HG02798 (cell line): Measurements from ENCODE around the gene CFAP92.
"Not testable (repeated sequence)": the region's sequence is repeated elsewhere in the genome, so short reads cannot be mapped to it uniquely, and the experiment has no call there.

Experiments
- ATAC-seq: cut with Tn5 transposase; IDR thresholded peaks from one replicate; pipeline ENCODE4 v1.9.1; 2021; ENCODE audit warnings: mild to moderate bottlenecking; ENCODE audit not compliant: unreplicated experiment, poor library complexity

The CFAP92 gene

GRCh38 chr3:128907706-128908445, 86.0 kb downstream of the CFAP92 start:
- no peak for ATAC-seq

DNA sequence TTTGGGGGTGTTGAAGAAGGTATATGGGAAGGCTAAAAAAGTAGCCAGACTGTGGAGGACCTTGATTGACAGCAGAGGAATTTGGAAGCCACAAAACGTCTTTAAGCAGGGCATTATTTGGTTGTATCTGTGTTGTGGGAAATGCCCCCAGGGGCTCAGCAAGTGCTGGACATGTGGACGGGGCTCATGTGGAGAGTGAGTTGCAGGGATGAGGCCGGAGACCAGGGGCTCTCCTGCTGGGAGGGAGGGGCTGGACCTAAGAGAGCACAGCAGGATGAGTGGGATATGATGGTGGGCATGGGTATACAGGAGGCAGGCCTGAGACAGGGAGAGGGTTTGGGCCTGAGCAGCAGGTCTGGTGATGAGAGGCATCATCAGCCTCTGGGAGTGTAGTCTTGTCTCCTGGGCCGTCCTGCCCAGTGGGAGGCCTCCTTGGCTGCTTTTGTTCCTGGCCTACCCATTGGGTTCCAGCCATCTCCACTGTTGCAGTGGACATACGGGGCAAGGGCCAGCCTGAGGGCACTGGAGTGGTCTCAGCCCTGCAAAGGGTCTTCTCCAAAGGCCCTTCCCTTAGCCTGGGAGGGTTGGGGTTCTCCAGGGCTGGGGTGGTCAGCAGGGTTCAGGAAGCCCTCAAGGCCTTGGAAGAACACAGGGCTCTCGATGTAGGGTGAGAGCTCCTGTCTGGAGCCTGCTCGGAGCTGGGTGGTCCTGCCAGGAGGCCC, 86.9 kb downstream of the CFAP92 start:
- no peak for ATAC-seq

- no peak for ATAC-seq
These were observed 87.7 kb downstream of the CFAP92 start for GRCh38 chr3:128906031-128906803.

DNA sequence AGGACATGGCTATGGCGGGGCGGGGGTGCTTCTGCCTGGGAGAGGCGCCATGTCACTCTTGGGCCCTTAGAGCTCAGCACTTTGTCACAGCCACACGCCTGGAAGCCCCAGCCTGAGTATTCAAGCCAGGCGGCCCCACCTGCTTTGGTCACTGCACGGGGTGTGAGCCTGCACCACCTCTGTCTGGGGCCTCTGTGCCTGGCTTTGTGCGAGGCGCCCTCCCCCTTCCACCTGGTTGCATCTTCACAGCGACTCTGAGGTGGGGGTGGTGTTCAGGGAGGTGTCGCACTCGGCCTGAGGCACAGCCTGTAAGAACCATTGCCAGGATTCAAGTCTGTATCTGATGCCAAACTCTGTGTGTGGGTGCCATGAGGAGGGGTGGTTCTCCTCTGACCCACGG, 90.4 kb downstream of the CFAP92 start:
- no peak for ATAC-seq

GRCh38 chr3:128902426-128902825, 91.5 kb downstream of the CFAP92 start:
- ATAC-seq: no peak

GRCh38 chr3:128895843-128896697, 97.8 kb downstream of the CFAP92 start:
- no peak for ATAC-seq

DNA sequence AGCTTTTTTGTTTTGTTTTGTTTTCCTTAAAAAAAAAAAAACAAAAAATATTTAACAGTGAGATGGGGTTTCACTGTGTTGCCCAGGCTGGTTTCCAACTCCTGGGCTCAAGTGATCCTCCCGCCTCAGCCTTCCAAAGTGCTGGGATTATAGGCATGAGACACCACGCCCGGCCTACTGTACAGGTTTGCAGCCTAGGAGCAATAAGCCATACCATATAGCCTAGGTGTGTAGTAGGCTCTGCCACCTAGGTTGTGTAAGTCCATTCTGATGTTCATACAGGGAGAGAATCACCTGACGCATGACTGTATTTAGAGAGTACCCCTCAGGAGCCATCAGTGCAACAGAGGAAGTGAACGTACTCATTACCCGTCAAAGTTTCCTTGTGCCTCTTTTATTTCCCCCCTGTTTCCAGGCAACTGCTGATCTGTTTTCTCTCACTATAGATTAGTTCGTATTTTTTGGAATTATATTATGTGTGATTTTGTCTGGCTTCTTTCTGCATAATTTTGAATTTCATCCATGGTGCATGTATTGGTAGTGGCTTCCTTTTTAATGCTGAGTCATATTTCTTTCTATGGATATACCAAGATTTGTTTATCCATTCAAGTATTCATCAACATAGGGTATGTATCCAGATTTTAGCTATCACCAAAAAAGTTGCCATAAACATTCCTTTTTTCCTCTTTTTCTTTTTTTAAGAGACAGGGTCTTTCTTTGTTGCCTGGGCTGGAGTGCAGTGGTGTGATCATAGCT, 104.6 kb downstream of the CFAP92 start:
- no peak for ATAC-seq

- no peak for ATAC-seq
These were observed 108.9 kb downstream of the CFAP92 start for GRCh38 chr3:128884992-128885391.

DNA sequence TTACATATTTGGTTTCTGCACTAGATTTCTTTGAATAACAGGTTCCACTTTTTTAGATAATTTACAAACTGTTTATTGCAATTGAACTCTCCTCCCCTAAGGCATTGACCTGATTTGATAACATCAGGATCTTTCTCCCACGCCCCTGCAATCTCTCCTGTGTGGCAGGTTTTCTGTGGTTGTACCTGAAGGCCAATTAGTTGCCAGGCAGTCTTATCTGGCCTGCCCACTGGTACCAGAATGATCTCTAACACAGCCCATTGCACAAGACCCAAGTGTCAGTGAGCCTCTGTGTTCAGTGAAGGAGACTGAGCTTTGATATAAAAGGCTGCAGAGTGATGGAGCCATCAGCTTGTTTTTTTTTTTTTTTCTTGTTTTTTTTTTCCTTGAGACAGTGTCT, 111.2 kb downstream of the CFAP92 start:
- ATAC-seq: no peak

DNA sequence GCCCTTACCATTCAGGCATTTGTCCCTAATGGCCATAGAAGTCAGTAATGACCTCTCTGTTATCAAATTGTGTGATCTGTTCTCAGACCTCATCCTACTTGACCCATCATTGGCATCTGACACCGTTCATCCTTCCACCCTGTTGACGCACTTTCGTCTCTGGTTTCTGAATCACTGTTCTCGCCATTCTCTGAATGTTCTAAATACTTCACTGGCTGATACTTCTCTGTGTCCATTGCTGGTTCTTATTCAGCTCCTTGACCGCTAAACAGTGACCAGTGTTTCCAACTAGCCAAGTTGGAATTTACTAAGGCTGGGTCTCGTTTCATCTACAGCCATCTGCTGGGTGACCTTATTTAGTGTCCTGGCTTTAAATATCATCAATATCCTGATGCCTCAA, 112.3 kb downstream of the CFAP92 start:
- no peak for ATAC-seq

GRCh38 chr3:128880455-128880854, 113.4 kb downstream of the CFAP92 start:
- ATAC-seq: not testable (repeated sequence)

DNA sequence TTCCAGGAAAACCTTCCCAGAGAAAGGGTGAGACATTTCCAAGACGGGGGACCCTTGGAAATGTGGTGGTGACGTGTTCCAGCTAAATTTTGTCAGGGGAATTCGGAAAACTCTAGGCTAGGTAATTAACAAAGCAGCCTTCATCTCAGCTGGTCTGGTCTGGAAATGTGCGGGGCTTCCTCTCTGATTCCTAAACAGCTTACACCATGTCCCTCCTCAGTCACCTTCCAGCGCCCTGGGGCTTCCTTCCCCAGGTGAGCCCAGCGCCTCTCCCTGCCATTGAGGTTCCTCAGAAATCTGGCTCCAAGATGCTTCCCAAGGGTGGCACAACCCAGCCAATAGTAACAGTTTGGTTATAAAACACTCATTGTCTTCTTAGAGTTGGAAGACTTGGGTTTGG, 113.9 kb downstream of the CFAP92 start:
- no peak for ATAC-seq

DNA sequence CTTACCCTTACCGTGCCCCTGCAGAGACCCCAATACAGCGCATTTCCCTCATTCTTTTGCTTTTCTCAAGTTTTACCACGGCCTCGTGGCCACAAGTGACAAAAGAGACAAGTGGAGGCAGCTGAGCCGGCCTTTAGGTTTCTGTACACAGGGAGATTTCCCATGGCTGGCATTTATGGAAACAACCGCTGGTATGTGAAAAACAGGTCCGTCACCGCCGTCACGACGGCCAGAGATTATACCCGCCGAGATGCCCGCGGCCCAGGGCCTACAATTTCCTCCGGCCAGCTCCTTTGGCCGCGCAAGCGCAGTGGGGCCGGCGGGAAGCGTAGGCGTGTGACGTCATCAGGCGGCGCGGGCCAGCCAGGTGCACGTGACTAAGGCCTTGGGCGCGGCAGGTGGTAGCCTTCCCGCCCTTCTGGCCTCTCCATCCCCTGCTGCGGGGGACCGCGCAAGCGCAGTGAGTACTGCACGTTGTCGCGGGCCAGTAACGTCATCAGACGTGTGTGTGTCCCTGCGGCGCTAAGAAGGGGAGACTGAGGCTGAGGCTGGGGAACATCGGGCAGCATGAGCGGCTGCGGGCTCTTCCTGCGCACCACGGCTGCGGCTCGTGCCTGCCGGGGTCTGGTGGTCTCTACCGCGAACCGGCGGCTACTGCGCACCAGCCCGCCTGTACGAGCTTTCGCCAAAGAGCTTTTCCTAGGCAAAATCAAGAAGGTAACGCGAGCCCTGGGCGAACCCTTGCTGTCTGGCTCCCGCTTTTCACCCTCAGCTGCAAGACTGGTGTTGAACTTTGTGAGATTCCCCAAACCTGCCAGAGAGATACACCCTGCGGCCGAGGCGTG, 114.5 kb downstream of the CFAP92 start, which contains the start of gene ACAD9:
TSS of gene ACAD9 (plus strand) at position 496 of the 845 bp plus-strand sequence. CDS start at position 568, 72 bp downstream.
- peak; percentile 96 for ATAC-seq

- peak; percentile 5 for ATAC-seq
These were observed 115.2 kb downstream of the CFAP92 start for GRCh38 chr3:128878556-128879124.

GRCh38 chr3:128878011-128878457, 115.8 kb downstream of the CFAP92 start:
- ATAC-seq: no peak

- ATAC-seq: no peak
These were observed 118.2 kb downstream of the CFAP92 start for GRCh38 chr3:128875556-128876120.

- no peak for ATAC-seq
These were observed 119.2 kb downstream of the CFAP92 start for GRCh38 chr3:128874481-128875180.
